Chondrocyte (in vitro differentiated cells): Measurements from ENCODE around the gene LAMB4. TPM values are rescaled to one million over a fixed set of nuclear protein-coding genes. Genes with fewer than 3 reads are reported as not detected.

ENCODE experiments used
- DNase-seq: peaks from one replicate; pipeline ENCODE4 v3.0.0; 2021; ENCODE audit warnings: mixed read lengths, low spot score
- H3K27ac Mint-ChIP-seq: one replicate; pipeline ENCODE4 v1.8.0; 2021; ENCODE audit warnings: mild to moderate bottlenecking, moderate library complexity, mixed read lengths; ENCODE audit not compliant: unreplicated experiment
- H3K27me3 Mint-ChIP-seq: 2 replicates; pipeline ENCODE4 v1.8.0; 2021; ENCODE audit warnings: low read depth, mixed read lengths
- H3K36me3 Mint-ChIP-seq: 2 replicates; pipeline ENCODE4 v1.8.0; 2021; ENCODE audit warnings: low read depth, mixed read lengths
- H3K4me1 Mint-ChIP-seq: 2 replicates; pipeline ENCODE4 v1.8.0; 2021; ENCODE audit warnings: low read depth, mild to moderate bottlenecking, mixed read lengths
- H3K4me3 Mint-ChIP-seq: one replicate; pipeline ENCODE4 v1.8.0; 2021; ENCODE audit warnings: mild to moderate bottlenecking, moderate library complexity, mixed read lengths; ENCODE audit not compliant: unreplicated experiment
- H3K9me3 Mint-ChIP-seq: 2 replicates; pipeline ENCODE4 v1.8.0; 2021; ENCODE audit warnings: low read depth, mixed read lengths
- CTCF ChIP-seq: fragments of 200-600 bp; sonication (generic); IDR thresholded peaks from 2 replicates; pipeline ENCODE4 v1.5.0; 2021; ENCODE audit warnings: antibody characterized with exemption, mild to moderate bottlenecking, moderate library complexity
- total RNA-seq: library from RNA; stranded (reverse); gene quantifications from 3 replicates; pipeline ENCODE4 v1.2.1, GENCODE V29; 2021

LAMB4 gene
- total RNA-seq, 1 donor from 2014 or later: not detected

GRCh38 chr7:108089381-108089780 is 40.8 kb downstream of the LAMB4 start:
- Mint-ChIP-seq H3K36me3 (no peaks in the 10 kb centered on the region), H3K4me1 (peaks cover 30% of the 10 kb centered on the region), H3K9me3 (no peaks in the 10 kb centered on the region), H3K4me3 (no peak overlapping the region), H3K27me3 (no peaks in the 10 kb centered on the region), H3K27ac (no peak overlapping the region)
- no peak for TF ChIP-seq CTCF
- DNase-seq: no peak

- DNase-seq: no peak
- Mint-ChIP-seq H3K27me3 (no peaks in the 10 kb centered on the region), H3K9me3 (no peaks in the 10 kb centered on the region), H3K4me3 (no peak overlapping the region), H3K27ac (no peak overlapping the region), H3K4me1 (peaks cover 30% of the 10 kb centered on the region), H3K36me3 (no peaks in the 10 kb centered on the region)
- no peak for TF ChIP-seq CTCF
Observed at GRCh38 chr7:108088729-108089128, 41.4 kb downstream of the LAMB4 start.

GRCh38 chr7:108087778-108088177 is 42.4 kb downstream of the LAMB4 start:
- no peak for DNase-seq
- Mint-ChIP-seq H3K4me1 (peaks cover 25% of the 10 kb centered on the region), H3K27me3 (no peaks in the 10 kb centered on the region), H3K27ac (no peak overlapping the region), H3K9me3 (no peaks in the 10 kb centered on the region), H3K36me3 (no peaks in the 10 kb centered on the region), H3K4me3 (no peak overlapping the region)
- TF ChIP-seq CTCF: no peak

GRCh38 chr7:108086962-108087361 is 43.2 kb downstream of the LAMB4 start:
- H3K27me3 Mint-ChIP-seq: no peaks in the 10 kb centered on the region
- no peak overlapping the region for H3K27ac Mint-ChIP-seq
- H3K4me1 Mint-ChIP-seq: peaks cover 20% of the 10 kb centered on the region
- TF ChIP-seq CTCF: no peak
- H3K4me3 Mint-ChIP-seq: no peak overlapping the region
- no peaks in the 10 kb centered on the region for H3K9me3 Mint-ChIP-seq
- DNase-seq: no peak
- no peaks in the 10 kb centered on the region for H3K36me3 Mint-ChIP-seq

GRCh38 chr7:108086546-108086945 is 43.6 kb downstream of the LAMB4 start:
- peaks cover 3% of the 10 kb centered on the region for H3K9me3 Mint-ChIP-seq
- no peak overlapping the region for H3K27ac Mint-ChIP-seq
- no peak for TF ChIP-seq CTCF
- no peak for DNase-seq
- H3K4me1 Mint-ChIP-seq: peaks cover 18% of the 10 kb centered on the region
- H3K36me3 Mint-ChIP-seq: peaks cover 2% of the 10 kb centered on the region
- no peaks in the 10 kb centered on the region for H3K27me3 Mint-ChIP-seq
- H3K4me3 Mint-ChIP-seq: no peak overlapping the region
